ENCODE results near the gene HSPB9. TPM values are rescaled to one million over a fixed set of nuclear protein-coding genes. Genes with fewer than 3 reads are reported as not detected.
"Not testable (repeated sequence)": the region's sequence is repeated elsewhere in the genome, so short reads cannot be mapped to it uniquely, and the experiment has no call there.

Gene HSPB9
- total and polyA plus RNA-seq, 2 donors (not counting 3 experiments of a cell fraction or from before 2014, with no cell fraction given) = not detected

GRCh38 chr17:42138749-42139492 lies 16.3 kb downstream of the HSPB9 start:
- peak; percentile 26 for FAIRE-seq

GRCh38 chr17:42140690-42141089 lies 18.1 kb downstream of the HSPB9 start:
- H3K79me2 ChIP-seq (ENCODE audit: control insufficient read depth, insufficient read depth, low read length) = peaks cover 90% of the 10 kb centered on the region
- BruUV-seq (replicated peaks); FAIRE-seq; H3K4me2 ChIP-seq (ENCODE audit: insufficient read depth, low read length); H3K9me3 ChIP-seq (replicated peaks; ENCODE audit: control insufficient read depth, insufficient read depth, low read length); POLR2A ChIA-PET; DNase-seq (ENCODE audit: low read depth, low spot score); H3K4me3 ChIP-seq (replicated peaks in 1 of 3; ENCODE audit: insufficient read depth in 1 of 3, low read depth in 1 of 3, low read length in 3 of 3); dilution Hi-C loops (cut with MboI; ENCODE audit: extremely low pct_ligation_motif_present, low sequenced_read_pairs); H4K20me1 ChIP-seq (replicated peaks; ENCODE audit: control insufficient read depth, extremely low read depth, insufficient read depth, low read length); H3K27me3 ChIP-seq (ENCODE audit: control insufficient read depth in 2 of 2, insufficient read depth in 2 of 2, low read length in 2 of 2); H3K27ac ChIP-seq (ENCODE audit: insufficient read depth, low read depth, low read length); H2AFZ ChIP-seq (ENCODE audit: low read depth, low read length); intact Hi-C loops (cut with micrococcal nuclease); H3K9me1 ChIP-seq (replicated peaks; ENCODE audit: control insufficient read depth, extremely low read depth, insufficient read depth, low read length); H3K9ac ChIP-seq (replicated peaks; ENCODE audit: extremely low read depth, insufficient read depth, low read length): not testable (repeated sequence)
- peaks cover 0 to 13% of the 10 kb centered on the region in 2 experiments for H3K36me3 ChIP-seq (ENCODE audit: control insufficient read depth in 2 of 2, extremely low read depth in 1 of 2, insufficient read depth in 2 of 2, low read length in 2 of 2)
- CTCF ChIA-PET = interaction anchor here (1.1 kb wide), 1 partner anchor 43 kb away, joined by 3 read pairs; no protein-coding TSS in a partner anchor
- H3K4me1 ChIP-seq (ENCODE audit: control insufficient read depth, extremely low read depth, insufficient read depth, low read length) = peaks cover 12% of the 10 kb centered on the region

More at GRCh38 chr17:42138749-42139492, 16.3 kb downstream of the HSPB9 start:
- Histone ChIP-seq H3K36me3 (ENCODE audit: control insufficient read depth in 2 of 2, extremely low read depth in 1 of 2, insufficient read depth in 2 of 2, low read length in 2 of 2) (peaks cover 0 to 13% of the 10 kb centered on the region in 2 experiments), H3K9ac (replicated peaks; ENCODE audit: extremely low read depth, insufficient read depth, low read length) (no peak overlapping the region), H4K20me1 (replicated peaks; ENCODE audit: control insufficient read depth, extremely low read depth, insufficient read depth, low read length) (no peaks in the 10 kb centered on the region), H3K27ac (ENCODE audit: insufficient read depth, low read depth, low read length) (no peak overlapping the region), H3K4me2 (ENCODE audit: insufficient read depth, low read length) (no peak overlapping the region), H3K9me1 (replicated peaks; ENCODE audit: control insufficient read depth, extremely low read depth, insufficient read depth, low read length) (no peaks in the 10 kb centered on the region), H3K27me3 (ENCODE audit: control insufficient read depth in 2 of 2, insufficient read depth in 2 of 2, low read length in 2 of 2) (no peaks in the 10 kb centered on the region), H3K9me3 (replicated peaks; ENCODE audit: control insufficient read depth, insufficient read depth, low read length) (no peaks in the 10 kb centered on the region), H3K4me3 (replicated peaks in 1 of 3; ENCODE audit: insufficient read depth in 1 of 3, low read depth in 1 of 3, low read length in 3 of 3) (no peak overlapping the region), H2AFZ (ENCODE audit: low read depth, low read length) (no peak overlapping the region), H3K79me2 (ENCODE audit: control insufficient read depth, insufficient read depth, low read length) (peaks cover 94% of the 10 kb centered on the region), H3K4me1 (ENCODE audit: control insufficient read depth, extremely low read depth, insufficient read depth, low read length) (peaks cover 30% of the 10 kb centered on the region)
- no peak for DNase-seq (ENCODE audit: low read depth, low spot score)
- CTCF ChIA-PET = interaction anchor here (1.6 to 2.3 kb wide), 3 partner anchors 15 to 83 kb away, joined by 3 to 6 read pairs (median 6); partner anchors contain the start of gene KAT2A
- no peak for TF ChIP-seq FOS (IDR thresholded peaks at IDR 0.05; ENCODE audit: borderline replicate concordance, insufficient read depth, low read length)
- TF ChIP-seq MYC (IDR thresholded peaks at IDR 0.05; ENCODE audit: low read depth, low read length) = no peak
- no peak for TF ChIP-seq MAX (IDR thresholded peaks at IDR 0.05; ENCODE audit: insufficient read depth, insufficient read length)
- no peak for TF ChIP-seq CTCF (IDR thresholded peaks at IDR 0.05; ENCODE audit: extremely low read depth in 1 of 2, insufficient read depth in 1 of 2, low read depth in 1 of 2, low read length in 2 of 2)
- no peak for TF ChIP-seq POLR2A (IDR thresholded peaks at IDR 0.05; ENCODE audit: low read depth, low read length)
- TF ChIP-seq POLR2AphosphoS5 (IDR thresholded peaks at IDR 0.05; ENCODE audit: insufficient read depth, low read depth, low read length) = no peak
- TF ChIP-seq JUN (IDR thresholded peaks at IDR 0.05; ENCODE audit: borderline replicate concordance, insufficient read depth, insufficient read length, low read depth) = no peak
- intact Hi-C loops (cut with micrococcal nuclease) (loop anchor here (10.0 kb wide), 2 partner anchors 136 to 386 kb away; partner anchors contain the start of gene STAT5B), dilution Hi-C loops (cut with MboI; ENCODE audit: extremely low pct_ligation_motif_present, low sequenced_read_pairs) (no loop called here)
- no TSS peak for BruUV-seq (replicated peaks)
- POLR2A ChIA-PET = no interaction called here
